SJSA1 (cell line): ENCODE results near the gene PCDHGA9. TPM values are rescaled to one million over a fixed set of nuclear protein-coding genes. Genes with fewer than 3 reads are reported as not detected.
"Not testable (repeated sequence)": the region's sequence is repeated elsewhere in the genome, so short reads cannot be mapped to it uniquely, and the experiment has no call there.

Source experiments
- DNase-seq, 2 experiments: peaks; one replicate each; pipeline ENCODE4 v3.0.0-alpha.2; 2015 to 2020; ENCODE audit warnings: low spot score in 2 of 2, low read depth in 1 of 2
- H3K27ac ChIP-seq: fragments of 250-450 bp; sonication (Bioruptor Pico); 2 replicates; pipeline ENCODE4 v1.5.1; 2020; ENCODE audit warnings: mild to moderate bottlenecking, moderate library complexity
- H3K27me3 ChIP-seq: fragments of 250-450 bp; sonication (Bioruptor Pico); replicated peaks from 2 replicates; pipeline ENCODE4 v1.5.1; 2020; ENCODE audit warnings: mild to moderate bottlenecking, moderate library complexity
- H3K36me3 ChIP-seq: fragments of 250-450 bp; sonication (Bioruptor Pico); 2 replicates; pipeline ENCODE4 v1.5.1; 2020; ENCODE audit warnings: mild to moderate bottlenecking
- H3K4me1 ChIP-seq: fragments of 250-450 bp; sonication (Bioruptor Pico); replicated peaks from 2 replicates; pipeline ENCODE4 v1.6.1; 2021; ENCODE audit warnings: mild to moderate bottlenecking
- H3K4me3 ChIP-seq: fragments of 250-450 bp; sonication (Bioruptor Pico); 2 replicates; pipeline ENCODE4 v1.5.1; 2020; ENCODE audit warnings: mild to moderate bottlenecking
- H3K9me3 ChIP-seq: fragments of 250-450 bp; sonication (Bioruptor Pico); replicated peaks from 2 replicates; pipeline ENCODE4 v1.5.1; 2020; ENCODE audit warnings: mild to moderate bottlenecking
- total RNA-seq: library from RNA; depleted of rRNA; stranded (reverse); fragments of >200 nt; shearing (Covaris generic); gene quantifications from 2 replicates; pipeline ENCODE4 v1.2.3, GENCODE V29; 2014

The PCDHGA9 gene
- total RNA-seq, 1 experiment from 2014 or later = 0.55 TPM

- DNase-seq = no peak
- H3K4me3 ChIP-seq = no peak overlapping the region
- peaks cover 20% of the 10 kb centered on the region for H3K9me3 ChIP-seq
- no peak overlapping the region for H3K27ac ChIP-seq
- H3K4me1 ChIP-seq = no peaks in the 10 kb centered on the region
- H3K27me3 ChIP-seq = no peaks in the 10 kb centered on the region
- H3K36me3 ChIP-seq = no peaks in the 10 kb centered on the region
Measured at GRCh38 chr5:141413540-141414069, 11.0 kb downstream of the PCDHGA9 start.

- not testable (repeated sequence) for DNase-seq, H3K27me3 ChIP-seq, H3K4me3 ChIP-seq, H3K27ac ChIP-seq, H3K36me3 ChIP-seq, H3K4me1 ChIP-seq
- H3K9me3 ChIP-seq = peaks cover 30% of the 10 kb centered on the region
Measured at GRCh38 chr5:141414548-141415274, 12.1 kb downstream of the PCDHGA9 start.

- H3K4me3 ChIP-seq, H3K36me3 ChIP-seq, H3K27me3 ChIP-seq, H3K27ac ChIP-seq, DNase-seq, H3K4me1 ChIP-seq: not testable (repeated sequence)
- peaks cover 30% of the 10 kb centered on the region for H3K9me3 ChIP-seq
Measured at GRCh38 chr5:141415275-141415618, 12.7 kb downstream of the PCDHGA9 start.

DNA sequence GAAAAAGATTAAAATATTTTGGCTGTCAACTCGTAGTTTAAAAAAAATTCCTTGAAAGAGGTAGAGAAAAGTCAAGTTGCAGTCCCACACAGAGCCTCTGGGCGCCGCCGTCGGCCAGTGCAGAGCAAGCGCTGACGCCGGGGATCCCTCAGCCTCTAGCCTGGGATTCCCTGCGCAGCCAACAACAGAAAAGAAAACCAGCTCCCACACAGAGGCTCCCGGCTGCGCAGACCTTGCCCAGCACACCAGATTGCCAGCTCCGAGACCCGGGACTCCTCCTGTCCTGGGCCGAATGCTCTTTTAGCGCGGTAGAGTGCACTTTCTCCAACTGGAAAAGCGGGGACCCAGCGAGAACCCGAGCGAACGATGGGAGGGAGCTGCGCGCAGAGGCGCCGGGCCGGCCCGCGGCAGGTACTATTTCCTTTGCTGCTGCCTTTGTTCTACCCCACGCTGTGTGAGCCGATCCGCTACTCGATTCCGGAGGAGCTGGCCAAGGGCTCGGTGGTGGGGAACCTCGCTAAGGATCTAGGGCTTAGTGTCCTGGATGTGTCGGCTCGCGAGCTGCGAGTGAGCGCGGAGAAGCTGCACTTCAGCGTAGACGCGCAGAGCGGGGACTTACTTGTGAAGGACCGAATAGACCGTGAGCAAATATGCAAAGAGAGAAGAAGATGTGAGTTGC, 15.1 kb downstream of the PCDHGA9 start, which contains the start of gene PCDHGB7:
Gene PCDHGB7, plus strand, starts transcription at position 184 of the 679 bp plus-strand sequence. Its CDS starts 183 bp downstream, at position 367.
- H3K4me1 ChIP-seq, H3K27me3 ChIP-seq, H3K27ac ChIP-seq, H3K36me3 ChIP-seq, H3K4me3 ChIP-seq: not testable (repeated sequence)
- peak; percentile 55 to 73 for DNase-seq
- H3K9me3 ChIP-seq = peaks cover 41% of the 10 kb centered on the region

DNA sequence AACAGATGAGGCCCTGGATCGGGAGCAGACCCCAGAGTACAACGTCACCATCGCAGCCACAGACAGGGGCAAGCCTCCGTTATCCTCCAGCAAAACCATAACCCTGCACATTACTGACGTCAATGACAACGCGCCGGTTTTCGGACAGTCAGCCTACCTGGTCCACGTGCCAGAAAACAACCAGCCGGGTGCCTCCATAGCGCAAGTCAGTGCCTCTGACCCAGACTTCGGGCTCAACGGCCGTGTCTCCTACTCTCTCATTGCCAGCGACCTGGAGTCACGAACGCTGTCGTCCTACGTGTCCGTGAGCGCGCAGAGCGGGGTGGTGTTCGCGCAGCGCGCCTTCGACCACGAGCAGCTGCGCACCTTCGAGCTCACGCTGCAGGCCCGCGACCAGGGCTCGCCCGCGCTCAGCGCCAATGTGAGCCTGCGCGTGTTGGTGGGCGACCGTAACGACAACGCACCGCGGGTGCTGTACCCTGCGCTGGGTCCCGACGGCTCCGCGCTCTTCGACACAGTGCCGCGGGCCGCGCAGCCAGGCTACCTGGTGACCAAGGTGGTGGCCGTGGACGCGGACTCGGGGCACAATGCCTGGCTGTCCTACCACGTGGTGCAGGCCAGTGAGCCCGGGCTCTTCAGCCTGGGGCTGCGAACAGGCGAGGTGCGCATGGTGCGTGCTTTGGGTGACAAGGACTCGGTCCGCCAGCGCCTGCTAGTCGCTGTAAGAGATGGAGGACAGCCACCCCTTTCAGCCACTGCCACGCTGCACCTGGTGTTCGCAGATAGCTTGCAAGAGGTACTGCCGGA, 16.7 kb downstream of the PCDHGA9 start:
- no peaks in the 10 kb centered on the region for H3K4me1 ChIP-seq
- H3K27ac ChIP-seq = no peak overlapping the region
- no peak overlapping the region for H3K4me3 ChIP-seq
- no peaks in the 10 kb centered on the region; the same call in 1 of the 2 replicates for H3K36me3 ChIP-seq
- no peaks in the 10 kb centered on the region for H3K27me3 ChIP-seq
- no peak for DNase-seq
- H3K9me3 ChIP-seq = peaks cover 40% of the 10 kb centered on the region

- no peaks in the 10 kb centered on the region for H3K27me3 ChIP-seq
- no peak within 1 kb of the TSS for H3K4me3 ChIP-seq
- H3K4me1 ChIP-seq = no peaks in the 10 kb centered on the region
- H3K27ac ChIP-seq = no peak within 1 kb of the TSS
- H3K9me3 ChIP-seq = peaks cover 40% of the 10 kb centered on the region
- H3K36me3 ChIP-seq = no peaks in the 10 kb centered on the region; the same call in 1 of the 2 replicates
- DNase-seq = no peak
Measured at GRCh38 chr5:141420855-141421488, 18.4 kb downstream of the PCDHGA9 start, which contains the start of gene PCDHGA11. PCDHGA11 (plus strand) TSS chr5:141421051; CDS start chr5:141421228, 177 bp downstream.

- H3K4me1 ChIP-seq = no peaks in the 10 kb centered on the region
- no peaks in the 10 kb centered on the region; the same call in 1 of the 2 replicates for H3K36me3 ChIP-seq
- H3K4me3 ChIP-seq = no peak overlapping the region
- no peak for DNase-seq
- H3K27me3 ChIP-seq = no peaks in the 10 kb centered on the region
- H3K9me3 ChIP-seq = peaks cover 40% of the 10 kb centered on the region
- H3K27ac ChIP-seq = no peak overlapping the region
Measured at GRCh38 chr5:141421489-141421855, 18.9 kb downstream of the PCDHGA9 start.

DNA sequence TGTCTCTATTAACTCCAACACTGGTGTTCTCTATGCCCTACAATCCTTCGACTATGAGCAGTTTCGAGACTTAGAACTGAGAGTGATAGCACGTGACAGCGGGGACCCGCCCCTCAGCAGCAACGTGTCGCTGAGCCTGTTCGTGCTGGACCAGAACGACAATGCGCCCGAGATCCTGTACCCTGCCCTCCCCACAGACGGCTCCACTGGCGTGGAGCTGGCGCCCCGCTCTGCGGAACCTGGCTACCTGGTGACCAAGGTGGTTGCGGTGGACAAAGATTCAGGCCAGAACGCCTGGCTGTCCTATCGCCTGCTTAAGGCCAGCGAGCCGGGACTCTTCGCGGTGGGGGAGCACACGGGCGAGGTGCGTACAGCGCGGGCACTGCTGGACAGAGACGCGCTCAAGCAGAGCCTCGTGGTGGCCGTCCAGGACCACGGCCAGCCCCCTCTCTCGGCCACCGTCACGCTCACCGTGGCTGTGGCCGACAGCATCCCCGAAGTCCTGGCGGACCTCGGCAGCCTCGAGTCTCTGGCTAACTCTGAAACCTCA, 20.2 kb downstream of the PCDHGA9 start:
- no peak overlapping the region for H3K4me3 ChIP-seq
- no peak overlapping the region for H3K27ac ChIP-seq
- no peaks in the 10 kb centered on the region for H3K4me1 ChIP-seq
- H3K27me3 ChIP-seq = no peaks in the 10 kb centered on the region
- H3K9me3 ChIP-seq = peaks cover 47% of the 10 kb centered on the region
- no peaks in the 10 kb centered on the region; the same call in 1 of the 2 replicates for H3K36me3 ChIP-seq
- no peak for DNase-seq

- DNase-seq = no peak
- no peak overlapping the region for H3K4me3 ChIP-seq
- H3K36me3 ChIP-seq = no peaks in the 10 kb centered on the region
- H3K27me3 ChIP-seq = no peaks in the 10 kb centered on the region
- H3K9me3 ChIP-seq = peaks cover 31% of the 10 kb centered on the region
- H3K27ac ChIP-seq = no peak overlapping the region
- no peaks in the 10 kb centered on the region for H3K4me1 ChIP-seq
Measured at GRCh38 chr5:141427783-141428426, 25.3 kb downstream of the PCDHGA9 start.

DNA sequence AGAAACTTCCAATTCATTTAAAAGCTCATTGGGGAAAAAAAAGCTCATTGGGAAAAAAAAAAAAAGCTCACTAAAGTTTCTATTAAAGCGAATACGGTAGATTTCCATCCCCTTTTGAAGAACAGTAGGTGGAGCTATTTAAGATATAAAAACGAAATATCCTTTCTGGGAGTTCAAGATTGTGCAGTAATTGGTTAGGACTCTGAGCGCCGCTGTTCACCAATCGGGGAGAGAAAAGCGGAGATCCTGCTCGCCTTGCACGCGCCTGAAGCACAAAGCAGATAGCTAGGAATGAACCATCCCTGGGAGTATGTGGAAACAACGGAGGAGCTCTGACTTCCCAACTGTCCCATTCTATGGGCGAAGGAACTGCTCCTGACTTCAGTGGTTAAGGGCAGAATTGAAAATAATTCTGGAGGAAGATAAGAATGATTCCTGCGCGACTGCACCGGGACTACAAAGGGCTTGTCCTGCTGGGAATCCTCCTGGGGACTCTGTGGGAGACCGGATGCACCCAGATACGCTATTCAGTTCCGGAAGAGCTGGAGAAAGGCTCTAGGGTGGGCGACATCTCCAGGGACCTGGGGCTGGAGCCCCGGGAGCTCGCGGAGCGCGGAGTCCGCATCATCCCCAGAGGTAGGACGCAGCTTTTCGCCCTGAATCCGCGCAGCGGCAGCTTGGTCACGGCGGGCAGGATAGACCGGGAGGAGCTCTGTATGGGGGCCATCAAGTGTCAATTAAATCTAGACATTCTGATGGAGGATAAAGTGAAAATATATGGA, 27.9 kb downstream of the PCDHGA9 start, which contains the start of gene PCDHGA12:
Gene PCDHGA12, plus strand, starts transcription at position 176 of the 782 bp plus-strand sequence. Its CDS starts 253 bp downstream, at position 429.
- no peak within 1 kb of the TSS for H3K4me3 ChIP-seq
- H3K36me3 ChIP-seq = no peaks in the 10 kb centered on the region
- no peaks in the 10 kb centered on the region for H3K4me1 ChIP-seq
- H3K27me3 ChIP-seq = no peaks in the 10 kb centered on the region
- no peak within 1 kb of the TSS for H3K27ac ChIP-seq
- peaks cover 29% of the 10 kb centered on the region for H3K9me3 ChIP-seq
- no peak for DNase-seq

DNA sequence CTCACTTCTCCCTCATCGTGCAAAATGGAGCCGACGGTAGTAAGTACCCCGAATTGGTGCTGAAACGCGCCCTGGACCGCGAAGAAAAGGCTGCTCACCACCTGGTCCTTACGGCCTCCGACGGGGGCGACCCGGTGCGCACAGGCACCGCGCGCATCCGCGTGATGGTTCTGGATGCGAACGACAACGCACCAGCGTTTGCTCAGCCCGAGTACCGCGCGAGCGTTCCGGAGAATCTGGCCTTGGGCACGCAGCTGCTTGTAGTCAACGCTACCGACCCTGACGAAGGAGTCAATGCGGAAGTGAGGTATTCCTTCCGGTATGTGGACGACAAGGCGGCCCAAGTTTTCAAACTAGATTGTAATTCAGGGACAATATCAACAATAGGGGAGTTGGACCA, 28.7 kb downstream of the PCDHGA9 start:
- no peaks in the 10 kb centered on the region for H3K4me1 ChIP-seq
- no peaks in the 10 kb centered on the region for H3K27me3 ChIP-seq
- no peak overlapping the region for H3K27ac ChIP-seq
- no peaks in the 10 kb centered on the region for H3K36me3 ChIP-seq
- peaks cover 29% of the 10 kb centered on the region for H3K9me3 ChIP-seq
- no peak for DNase-seq
- H3K4me3 ChIP-seq = no peak overlapping the region

DNA sequence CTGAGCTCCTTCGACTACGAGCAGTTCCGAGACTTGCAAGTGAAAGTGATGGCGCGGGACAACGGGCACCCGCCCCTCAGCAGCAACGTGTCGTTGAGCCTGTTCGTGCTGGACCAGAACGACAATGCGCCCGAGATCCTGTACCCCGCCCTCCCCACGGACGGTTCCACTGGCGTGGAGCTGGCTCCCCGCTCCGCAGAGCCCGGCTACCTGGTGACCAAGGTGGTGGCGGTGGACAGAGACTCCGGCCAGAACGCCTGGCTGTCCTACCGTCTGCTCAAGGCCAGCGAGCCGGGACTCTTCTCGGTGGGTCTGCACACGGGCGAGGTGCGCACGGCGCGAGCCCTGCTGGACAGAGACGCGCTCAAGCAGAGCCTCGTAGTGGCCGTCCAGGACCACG, 29.7 kb downstream of the PCDHGA9 start:
- not testable (repeated sequence) for H3K27ac ChIP-seq, H3K27me3 ChIP-seq, H3K4me3 ChIP-seq, H3K4me1 ChIP-seq, DNase-seq, H3K36me3 ChIP-seq
- peaks cover 26% of the 10 kb centered on the region for H3K9me3 ChIP-seq
